ENCODE data around the gene ADGRB3.

Gene ADGRB3

GRCh38 chr6:69005199-69005598, 370.1 kb downstream of the ADGRB3 start:
- Histone ChIP-seq H3K27me3 (ENCODE audit: low read depth) (no peaks in the 10 kb centered on the region), H3K36me3 (replicated peaks) (no peaks in the 10 kb centered on the region), H3K9me3 (no peaks in the 10 kb centered on the region), H3K4me1 (no peaks in the 10 kb centered on the region), H3K4me3 (no peak overlapping the region)
- DNase-seq (ENCODE audit: low spot score in 2 of 2), result no peak
- in situ Hi-C loops (cut with MboI; ENCODE audit: low sequenced_read_pairs), result no loop called here

DNA sequence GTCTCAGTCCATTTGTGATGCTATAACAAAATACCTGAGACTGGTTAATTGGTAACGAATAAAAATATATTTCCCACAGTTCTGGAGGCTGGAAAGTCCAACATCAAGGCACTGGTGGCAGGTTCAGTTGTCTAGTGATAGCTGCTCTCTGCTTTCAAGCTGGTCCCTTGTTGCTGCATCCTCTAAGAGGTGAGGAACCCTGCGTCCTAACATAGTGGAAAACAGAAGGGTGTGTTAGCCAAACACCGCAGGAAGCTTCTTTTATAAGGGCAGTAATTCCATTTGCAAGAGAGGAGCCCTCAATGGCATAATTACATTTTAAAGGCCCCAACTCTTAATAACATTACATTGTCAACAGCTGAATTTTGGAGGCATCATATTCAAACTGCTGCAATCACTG, 372.7 kb downstream of the ADGRB3 start:
- Histone ChIP-seq H3K4me3 (no peak overlapping the region), H3K9me3 (no peaks in the 10 kb centered on the region), H3K4me1 (no peaks in the 10 kb centered on the region), H3K27me3 (ENCODE audit: low read depth) (no peaks in the 10 kb centered on the region), H3K36me3 (replicated peaks) (no peaks in the 10 kb centered on the region)
- in situ Hi-C loops (cut with MboI; ENCODE audit: low sequenced_read_pairs), result no loop called here
- no peak for DNase-seq (ENCODE audit: low spot score in 2 of 2)

- H3K27me3 ChIP-seq (ENCODE audit: low read depth), result no peaks in the 10 kb centered on the region
- H3K4me1 ChIP-seq, result no peaks in the 10 kb centered on the region
- in situ Hi-C loops (cut with MboI; ENCODE audit: low sequenced_read_pairs), result no loop called here
- H3K36me3 ChIP-seq (replicated peaks), result no peaks in the 10 kb centered on the region
- no peak overlapping the region for H3K4me3 ChIP-seq
- no peaks in the 10 kb centered on the region for H3K9me3 ChIP-seq
- no peak for DNase-seq (ENCODE audit: low spot score in 2 of 2)
Measured at GRCh38 chr6:69012211-69012610, 377.1 kb downstream of the ADGRB3 start.

DNA sequence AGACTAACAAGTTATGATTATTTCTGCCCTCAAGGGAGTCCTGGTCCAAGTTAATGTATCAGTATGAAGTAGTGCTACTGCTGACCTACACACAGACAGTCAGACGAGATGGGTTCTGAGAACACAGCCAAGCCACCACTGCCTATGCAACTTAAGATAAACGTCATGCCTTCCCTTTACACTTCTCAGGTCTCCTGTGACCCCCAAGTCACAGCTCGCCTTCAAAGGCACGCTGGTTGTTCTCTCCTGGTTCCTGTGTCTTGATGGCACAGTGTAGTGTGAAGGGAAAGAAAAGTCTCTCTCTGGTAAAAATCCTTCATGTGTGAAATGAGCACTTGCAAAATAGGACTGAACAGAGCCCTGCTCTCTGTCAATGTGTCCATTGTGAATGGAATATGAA, 377.8 kb downstream of the ADGRB3 start:
- Histone ChIP-seq H3K27me3 (ENCODE audit: low read depth) (no peaks in the 10 kb centered on the region), H3K4me1 (no peaks in the 10 kb centered on the region), H3K4me3 (no peak overlapping the region), H3K36me3 (replicated peaks) (no peaks in the 10 kb centered on the region), H3K9me3 (no peaks in the 10 kb centered on the region)
- no peak for DNase-seq (ENCODE audit: low spot score in 2 of 2)
- in situ Hi-C loops (cut with MboI; ENCODE audit: low sequenced_read_pairs), result no loop called here

GRCh38 chr6:69018906-69019305, 383.8 kb downstream of the ADGRB3 start:
- no peaks in the 10 kb centered on the region for H3K36me3 ChIP-seq (replicated peaks)
- in situ Hi-C loops (cut with MboI; ENCODE audit: low sequenced_read_pairs), result no loop called here
- no peaks in the 10 kb centered on the region for H3K4me1 ChIP-seq
- H3K27me3 ChIP-seq (ENCODE audit: low read depth), result no peaks in the 10 kb centered on the region
- DNase-seq (ENCODE audit: low spot score in 2 of 2), result no peak
- no peaks in the 10 kb centered on the region for H3K9me3 ChIP-seq
- no peak overlapping the region for H3K4me3 ChIP-seq

GRCh38 chr6:69019832-69020231, 384.8 kb downstream of the ADGRB3 start:
- in situ Hi-C loops (cut with MboI; ENCODE audit: low sequenced_read_pairs), result no loop called here
- no peaks in the 10 kb centered on the region for H3K9me3 ChIP-seq
- no peak overlapping the region for H3K4me3 ChIP-seq
- DNase-seq (ENCODE audit: low spot score in 2 of 2), result no peak
- H3K27me3 ChIP-seq (ENCODE audit: low read depth), result no peaks in the 10 kb centered on the region
- H3K4me1 ChIP-seq, result no peaks in the 10 kb centered on the region
- H3K36me3 ChIP-seq (replicated peaks), result no peaks in the 10 kb centered on the region

DNA sequence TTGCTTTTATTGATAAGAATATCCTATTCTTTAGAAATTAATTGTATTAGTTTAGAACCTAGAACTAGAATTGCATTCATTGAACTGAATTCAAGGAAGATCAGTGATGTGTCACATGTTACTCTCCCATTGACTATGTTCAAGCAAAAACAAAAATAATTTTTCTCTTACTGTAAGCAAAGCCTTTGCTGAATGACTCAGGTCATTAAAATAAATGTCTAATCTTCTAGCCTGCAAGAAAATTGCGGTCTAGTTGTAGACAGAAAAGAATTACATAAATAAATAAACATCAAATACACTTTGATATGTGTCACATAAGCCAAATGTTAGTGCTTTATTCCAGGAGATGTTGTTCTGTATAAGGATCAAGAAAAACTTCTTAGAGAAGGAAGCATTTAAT, 387.9 kb downstream of the ADGRB3 start:
- H3K36me3 ChIP-seq (replicated peaks), result no peaks in the 10 kb centered on the region
- no peaks in the 10 kb centered on the region for H3K4me1 ChIP-seq
- no peaks in the 10 kb centered on the region for H3K27me3 ChIP-seq (ENCODE audit: low read depth)
- no peak overlapping the region for H3K4me3 ChIP-seq
- in situ Hi-C loops (cut with MboI; ENCODE audit: low sequenced_read_pairs), result no loop called here
- no peaks in the 10 kb centered on the region for H3K9me3 ChIP-seq
- DNase-seq (ENCODE audit: low spot score in 2 of 2), result no peak

DNA sequence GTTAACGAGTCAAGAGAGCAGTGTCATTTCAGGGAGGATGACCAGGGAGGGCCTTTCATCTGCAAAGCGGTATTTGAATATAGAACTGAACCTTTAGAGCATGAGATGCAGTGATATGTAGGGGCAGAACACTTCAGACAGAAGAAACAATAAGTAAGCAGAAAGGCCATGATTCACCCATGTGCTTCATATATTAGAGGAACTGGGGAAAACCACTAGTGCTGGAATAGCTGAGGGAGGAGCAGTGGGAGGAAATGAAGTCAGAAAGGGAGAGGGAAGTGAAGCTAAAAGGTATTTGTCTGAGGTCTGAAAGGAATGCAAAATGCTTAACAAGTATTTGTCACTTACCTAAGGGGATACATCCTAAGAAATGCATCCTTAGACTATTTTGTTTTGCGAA, 391.2 kb downstream of the ADGRB3 start:
- Histone ChIP-seq H3K4me1 (no peaks in the 10 kb centered on the region), H3K27me3 (ENCODE audit: low read depth) (no peaks in the 10 kb centered on the region), H3K9me3 (no peaks in the 10 kb centered on the region), H3K4me3 (no peak overlapping the region), H3K36me3 (replicated peaks) (no peaks in the 10 kb centered on the region)
- in situ Hi-C loops (cut with MboI; ENCODE audit: low sequenced_read_pairs), result no loop called here
- no peak for DNase-seq (ENCODE audit: low spot score in 2 of 2)

GRCh38 chr6:69026715-69027114, 391.6 kb downstream of the ADGRB3 start:
- Histone ChIP-seq H3K36me3 (replicated peaks) (no peaks in the 10 kb centered on the region), H3K27me3 (ENCODE audit: low read depth) (no peaks in the 10 kb centered on the region), H3K4me3 (no peak overlapping the region), H3K4me1 (no peaks in the 10 kb centered on the region), H3K9me3 (no peaks in the 10 kb centered on the region)
- in situ Hi-C loops (cut with MboI; ENCODE audit: low sequenced_read_pairs), result no loop called here
- DNase-seq (ENCODE audit: low spot score in 2 of 2), result no peak

DNA sequence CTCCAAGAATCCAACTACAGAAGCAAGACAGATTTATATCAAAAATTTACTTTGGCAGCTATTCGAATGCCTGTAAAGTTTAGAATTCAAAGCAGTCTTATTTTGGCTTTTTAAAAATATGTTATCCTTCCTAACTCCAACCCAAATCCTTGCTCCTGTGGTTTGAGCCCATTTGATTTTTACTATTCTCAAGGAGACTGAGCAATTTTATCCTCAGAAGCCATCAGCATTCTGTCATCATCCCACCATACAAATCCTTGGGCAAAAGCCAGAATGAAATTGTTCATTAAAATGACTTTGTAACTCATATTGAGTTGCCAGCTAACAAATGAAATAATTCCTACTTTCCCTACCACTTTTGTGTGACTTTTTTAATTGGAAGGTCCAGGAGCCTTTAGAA, 392.8 kb downstream of the ADGRB3 start:
- in situ Hi-C loops (cut with MboI; ENCODE audit: low sequenced_read_pairs), result no loop called here
- no peak for DNase-seq (ENCODE audit: low spot score in 2 of 2)
- H3K36me3 ChIP-seq (replicated peaks), result no peaks in the 10 kb centered on the region
- H3K9me3 ChIP-seq, result no peaks in the 10 kb centered on the region
- H3K4me1 ChIP-seq, result no peaks in the 10 kb centered on the region
- no peak overlapping the region for H3K4me3 ChIP-seq
- H3K27me3 ChIP-seq (ENCODE audit: low read depth), result no peaks in the 10 kb centered on the region

GRCh38 chr6:69038841-69039240, 403.8 kb downstream of the ADGRB3 start:
- Histone ChIP-seq H3K36me3 (replicated peaks) (no peaks in the 10 kb centered on the region), H3K4me1 (peaks cover 2% of the 10 kb centered on the region; the same call in 1 of the 2 replicates), H3K27me3 (ENCODE audit: low read depth) (no peaks in the 10 kb centered on the region), H3K4me3 (no peak overlapping the region), H3K9me3 (no peaks in the 10 kb centered on the region)
- no peak for DNase-seq (ENCODE audit: low spot score in 2 of 2)
- in situ Hi-C loops (cut with MboI; ENCODE audit: low sequenced_read_pairs), result no loop called here

- in situ Hi-C loops (cut with MboI; ENCODE audit: low sequenced_read_pairs), result no loop called here
- H3K9me3 ChIP-seq, result no peaks in the 10 kb centered on the region
Measured at GRCh38 chr6:69042297-69042696, 407.2 kb downstream of the ADGRB3 start.

GRCh38 chr6:69044534-69044933, 409.5 kb downstream of the ADGRB3 start:
- no peak for DNase-seq (ENCODE audit: low spot score in 2 of 2)
- Histone ChIP-seq H3K27me3 (ENCODE audit: low read depth) (no peaks in the 10 kb centered on the region), H3K4me3 (no peak overlapping the region), H3K9me3 (no peaks in the 10 kb centered on the region), H3K36me3 (replicated peaks) (no peaks in the 10 kb centered on the region), H3K4me1 (peaks cover 2% of the 10 kb centered on the region; the same call in 1 of the 2 replicates)
- in situ Hi-C loops (cut with MboI; ENCODE audit: low sequenced_read_pairs), result no loop called here

More at GRCh38 chr6:69042297-69042696, 407.2 kb downstream of the ADGRB3 start:
- Histone ChIP-seq H3K27me3 (ENCODE audit: low read depth) (no peaks in the 10 kb centered on the region), H3K4me3 (no peak overlapping the region), H3K36me3 (replicated peaks) (no peaks in the 10 kb centered on the region), H3K4me1 (peaks cover 2% of the 10 kb centered on the region; the same call in 1 of the 2 replicates)
- DNase-seq (ENCODE audit: low spot score in 2 of 2), result peak in 1 of 2 experiments; percentile 72

GRCh38 chr6:69059413-69059812, 424.3 kb downstream of the ADGRB3 start:
- no peaks in the 10 kb centered on the region for H3K27me3 ChIP-seq (ENCODE audit: low read depth)
- in situ Hi-C loops (cut with MboI; ENCODE audit: low sequenced_read_pairs), result no loop called here

GRCh38 chr6:69061066-69061465, 426.0 kb downstream of the ADGRB3 start:
- in situ Hi-C loops (cut with MboI; ENCODE audit: low sequenced_read_pairs), result no loop called here
- no peak for DNase-seq (ENCODE audit: low spot score in 2 of 2)
- no peaks in the 10 kb centered on the region for H3K27me3 ChIP-seq (ENCODE audit: low read depth)
- no peaks in the 10 kb centered on the region for H3K4me1 ChIP-seq
- no peak overlapping the region for H3K4me3 ChIP-seq
- H3K36me3 ChIP-seq (replicated peaks), result no peaks in the 10 kb centered on the region
- H3K9me3 ChIP-seq, result no peaks in the 10 kb centered on the region

More at GRCh38 chr6:69059413-69059812, 424.3 kb downstream of the ADGRB3 start:
- Histone ChIP-seq H3K4me3 (no peak overlapping the region), H3K4me1 (no peaks in the 10 kb centered on the region), H3K9me3 (no peaks in the 10 kb centered on the region), H3K36me3 (replicated peaks) (no peaks in the 10 kb centered on the region)
- DNase-seq (ENCODE audit: low spot score in 2 of 2), result no peak

Data from HAP-1 (cell line).